HEK293T (cell line): ENCODE data around the gene DIO3.
"Not testable (repeated sequence)": the region's sequence is repeated elsewhere in the genome, so short reads cannot be mapped to it uniquely, and the experiment has no call there.

Experiments used
- CTCF ChIA-PET: fragments of 350-600 bp; formaldehyde crosslinking; extraction: SDS; loops from one replicate; lab custom pipeline; 2021; ENCODE audit warnings: antibody characterized with exemption, inconsistent platforms; lab: Yijun Ruan, JAX
- POLR2A ChIA-PET: fragments of 350-600 bp; formaldehyde crosslinking; extraction: SDS; loops from one replicate; lab custom pipeline; 2020; ENCODE audit warnings: antibody characterized with exemption, inconsistent platforms; lab: Yijun Ruan, JAX
- DNase-seq: peaks from one replicate; pipeline ENCODE4 v3.0.0; 2012; ENCODE audit warnings: mixed read lengths; ENCODE audit errors: extremely low spot score
- ARNT ChIP-seq: fragments of 450-650 bp; IDR thresholded peaks from 2 replicates; pipeline ENCODE4 v1.6.1; 2017; ENCODE audit warnings: mild to moderate bottlenecking
- BHLHE40 ChIP-seq: fragments of 450-650 bp; IDR thresholded peaks from 2 replicates; pipeline ENCODE4 v1.6.1; 2016; ENCODE audit warnings: mild to moderate bottlenecking, moderate library complexity, borderline replicate concordance
- CTBP1 ChIP-seq: fragments of 450-650 bp; IDR thresholded peaks from 2 replicates; pipeline ENCODE4 v1.6.1; 2016; ENCODE audit warnings: borderline replicate concordance
- ELF4 ChIP-seq: fragments of 450-650 bp; IDR thresholded peaks from 2 replicates; pipeline ENCODE4 v1.6.1; 2017; ENCODE audit warnings: antibody characterized with exemption
- FOXA1 ChIP-seq: fragments of 450-650 bp; IDR thresholded peaks from 2 replicates; pipeline ENCODE4 v1.6.1; 2016; ENCODE audit warnings: mild to moderate bottlenecking
- FOXK2 ChIP-seq: fragments of 450-650 bp; IDR thresholded peaks from 2 replicates; pipeline ENCODE4 v1.6.1; 2016; ENCODE audit warnings: mild to moderate bottlenecking
- FOXM1 ChIP-seq: fragments of 450-650 bp; IDR thresholded peaks from 2 replicates; pipeline ENCODE4 v1.6.1; 2017; ENCODE audit warnings: mild to moderate bottlenecking, borderline replicate concordance
- HDGF ChIP-seq: fragments of 450-650 bp; IDR thresholded peaks from 2 replicates; pipeline ENCODE4 v1.6.1; 2017; ENCODE audit warnings: antibody characterized with exemption, borderline replicate concordance
- L3MBTL2 ChIP-seq: fragments of 450-650 bp; conservative IDR thresholded peaks from 2 replicates; pipeline ENCODE4 v1.6.1; 2016; ENCODE audit warnings: mild to moderate bottlenecking
- LEF1 ChIP-seq: fragments of 450-650 bp; IDR thresholded peaks from 2 replicates; pipeline ENCODE4 v1.6.1; 2017; ENCODE audit warnings: mild to moderate bottlenecking, borderline replicate concordance
- NFRKB ChIP-seq: fragments of 450-650 bp; IDR thresholded peaks from 2 replicates; pipeline ENCODE4 v1.6.1; 2016; ENCODE audit warnings: mild to moderate bottlenecking, moderate library complexity
- PKNOX1 ChIP-seq: fragments of 450-650 bp; IDR thresholded peaks from 2 replicates; pipeline ENCODE4 v1.6.1; 2016
- SP1 ChIP-seq: fragments of 450-650 bp; IDR thresholded peaks from 2 replicates; pipeline ENCODE4 v1.6.1; 2017
- SUZ12 ChIP-seq: fragments of 450-650 bp; IDR thresholded peaks from 2 replicates; pipeline ENCODE4 v1.6.1; 2016; ENCODE audit warnings: mild to moderate bottlenecking
- TARDBP ChIP-seq: fragments of 450-650 bp; IDR thresholded peaks from 2 replicates; pipeline ENCODE4 v1.6.1; 2016
- ZNF384 ChIP-seq: fragments of 450-650 bp; IDR thresholded peaks from 2 replicates; pipeline ENCODE4 v1.6.1; 2016

DIO3 gene

GRCh38 chr14:101564819-101565698, 3.8 kb downstream of the DIO3 start:
- ChIA-PET POLR2A (no interaction called here), CTCF (interaction anchor here (0.7 kb wide), 1 partner anchor 700 kb away, joined by 4 read pairs; no protein-coding TSS in a partner anchor)
- TF ChIP-seq FOXA1 (no peak), SP1 (no peak), TARDBP (no peak), ZNF384 (no peak), LEF1 (no peak), CTBP1 (no peak), HDGF (no peak), FOXK2 (no peak), L3MBTL2 (no peak), FOXM1 (no peak)
- DNase-seq = peak; percentile 37

DNA sequence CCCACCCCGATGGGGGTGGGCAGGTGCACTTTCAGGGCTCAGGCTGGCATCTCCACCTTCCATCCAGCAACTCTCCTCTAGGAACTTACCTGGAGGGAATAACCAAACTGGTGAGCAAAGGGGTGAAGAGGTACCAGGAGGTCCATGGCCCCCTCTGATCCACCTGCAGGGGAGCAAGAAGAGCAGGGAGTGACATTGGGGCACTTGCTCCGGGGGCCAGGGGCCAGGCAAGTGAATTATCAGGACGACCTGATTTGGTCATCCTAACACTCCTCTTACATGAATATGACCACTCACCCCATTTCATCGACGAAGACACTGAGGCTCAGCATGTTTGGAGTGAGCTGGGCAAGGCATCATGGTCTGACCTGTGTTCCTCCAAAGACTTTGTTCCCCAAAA, 6.0 kb downstream of the DIO3 start:
- ChIA-PET CTCF (no interaction called here), POLR2A (no interaction called here)

GRCh38 chr14:101571004-101571403, 9.7 kb downstream of the DIO3 start:
- POLR2A ChIA-PET = no interaction called here
- TF ChIP-seq FOXM1 = no peak
- no peak for TF ChIP-seq BHLHE40
- TF ChIP-seq SP1 = no peak
- no peak for TF ChIP-seq CTBP1
- no peak for TF ChIP-seq SUZ12
- TF ChIP-seq LEF1 = no peak
- TF ChIP-seq NFRKB = no peak
- TF ChIP-seq HDGF = no peak
- TF ChIP-seq L3MBTL2 = no peak
- no peak for TF ChIP-seq ARNT
- no peak for TF ChIP-seq TARDBP
- TF ChIP-seq ELF4 = no peak
- no peak for TF ChIP-seq FOXK2
- TF ChIP-seq FOXA1 = no peak
- TF ChIP-seq PKNOX1 = no peak
- TF ChIP-seq ZNF384 = no peak
- CTCF ChIA-PET = no interaction called here
- no peak for DNase-seq

More for the DNA sequence above, 6.0 kb downstream of the DIO3 start:
- DNase-seq = no peak
- TF ChIP-seq FOXM1 (no peak), CTBP1 (no peak), SP1 (no peak), ARNT (no peak)

DNA sequence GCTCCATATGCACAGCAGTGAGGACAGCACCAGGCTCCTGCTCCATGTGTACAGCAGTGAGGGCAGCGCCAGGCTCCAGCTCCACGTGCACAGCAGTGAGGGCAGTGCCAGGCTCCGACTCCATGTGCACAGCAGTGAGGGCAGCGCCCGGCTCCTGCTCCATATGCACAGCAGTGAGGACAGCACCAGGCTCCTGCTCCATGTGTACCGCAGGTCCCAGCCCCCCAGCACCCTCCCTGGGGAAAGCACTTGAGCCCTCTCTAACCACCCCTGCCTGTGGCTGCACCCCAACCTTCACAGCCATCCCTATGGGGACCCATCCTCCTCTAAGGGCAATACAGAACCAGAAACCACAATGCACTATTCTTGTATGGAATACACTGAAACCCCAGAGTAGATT, 11.2 kb downstream of the DIO3 start:
- POLR2A ChIA-PET, DNase-seq, CTCF ChIA-PET: not testable (repeated sequence)

GRCh38 chr14:101573289-101573688, 12.0 kb downstream of the DIO3 start:
- no peak for TF ChIP-seq L3MBTL2
- TF ChIP-seq BHLHE40 = no peak
- no peak for TF ChIP-seq FOXM1
- no peak for TF ChIP-seq SP1
- no peak for TF ChIP-seq LEF1
- TF ChIP-seq CTBP1 = no peak
- TF ChIP-seq ZNF384 = no peak
- TF ChIP-seq FOXA1 = no peak
- TF ChIP-seq HDGF = no peak
- TF ChIP-seq ELF4 = no peak
- no peak for TF ChIP-seq NFRKB
- no peak for TF ChIP-seq ARNT
- POLR2A ChIA-PET = no interaction called here
- CTCF ChIA-PET = no interaction called here
- no peak for DNase-seq

- POLR2A ChIA-PET = no interaction called here
- TF ChIP-seq L3MBTL2 (no peak), ZNF384 (no peak), FOXM1 (no peak), HDGF (no peak), NFRKB (no peak), ELF4 (no peak), SP1 (no peak), TARDBP (no peak), CTBP1 (no peak), PKNOX1 (no peak), SUZ12 (no peak), BHLHE40 (no peak), FOXA1 (no peak), FOXK2 (no peak), ARNT (no peak), LEF1 (no peak)
- CTCF ChIA-PET = no interaction called here
- DNase-seq = no peak
Observed at GRCh38 chr14:101575581-101575980, 14.3 kb downstream of the DIO3 start.
